OCI-LY3 (cell line): ENCODE data around the gene PABPN1L.

Experiments used
- H2AFZ ChIP-seq: fragments of 200-600, 300-600 bp; shearing (Covaris generic); 2 replicates; pipeline ENCODE4 v1.6.0; 2014; ENCODE audit warnings: antibody characterized with exemption, low read depth, low read length
- H3K27ac ChIP-seq: fragments of 200-600, 300-600 bp; sonication (generic); 2 replicates; pipeline ENCODE4 v1.5.1; 2014; ENCODE audit warnings: mild to moderate bottlenecking, low read length, moderate library complexity, mixed read lengths
- H3K27me3 ChIP-seq: fragments of 200-600, 300-600 bp; sonication (generic); 2 replicates; pipeline ENCODE4 v1.6.1; 2014; ENCODE audit warnings: low read depth, low read length, mixed read lengths
- H3K36me3 ChIP-seq: fragments of 200-600, 300-600 bp; sonication (generic); replicated peaks from 2 replicates; pipeline ENCODE3; 2014; ENCODE audit warnings: low read depth, low read length, mixed read lengths
- H3K4me1 ChIP-seq: fragments of 300-600, 200-600 bp; sonication (generic); 2 replicates; pipeline ENCODE4 v1.6.1; 2014; ENCODE audit warnings: low read length, mixed read lengths
- H3K4me2 ChIP-seq: fragments of 200-600, 300-600 bp; sonication (generic); 2 replicates; pipeline ENCODE4 v1.6.1; 2014; ENCODE audit warnings: low read length, mixed read lengths
- H3K4me3 ChIP-seq: fragments of 300-600, 200-600 bp; sonication (generic); 2 replicates; pipeline ENCODE4 v1.5.1; 2014; ENCODE audit warnings: antibody characterized with exemption, mild to moderate bottlenecking, low read length, moderate library complexity
- H3K79me2 ChIP-seq: fragments of 300-600, 200-600 bp; shearing (Covaris generic); 2 replicates; pipeline ENCODE4 v1.6.1; 2014; ENCODE audit warnings: mild to moderate bottlenecking, low read length, mixed read lengths
- H3K9ac ChIP-seq: fragments of 300-600, 200-600 bp; shearing (Covaris generic); 2 replicates; pipeline ENCODE4 v1.6.0; 2014; ENCODE audit warnings: mild to moderate bottlenecking, low read length, moderate library complexity
- H3K9me3 ChIP-seq: fragments of 200-600, 300-600 bp; shearing (Covaris generic); 2 replicates; pipeline ENCODE4 v1.6.1; 2014; ENCODE audit warnings: low read length, mixed read lengths; ENCODE audit not compliant: insufficient read depth
- H4K20me1 ChIP-seq: fragments of 200-600, 300-600 bp; sonication (generic); 2 replicates; pipeline ENCODE4 v1.6.1; 2016; ENCODE audit warnings: low read length, mixed read lengths; ENCODE audit not compliant: insufficient read depth
- EZH2phosphoT487 ChIP-seq: fragments of 200-600 bp; shearing (Covaris generic); IDR thresholded peaks from 2 replicates; pipeline ENCODE4 v1.6.1; 2018; ENCODE audit warnings: antibody characterized with exemption, mixed run types, low read depth
- TF ChIP-seq, protein P1 (sequence below): fragments of 200-600, 300-600 bp; sonication (generic); IDR thresholded peaks from 2 replicates; pipeline ENCODE4 v1.5.1; 2014; ENCODE audit warnings: antibody characterized with exemption, low read length, low read depth

Gene PABPN1L

DNA sequence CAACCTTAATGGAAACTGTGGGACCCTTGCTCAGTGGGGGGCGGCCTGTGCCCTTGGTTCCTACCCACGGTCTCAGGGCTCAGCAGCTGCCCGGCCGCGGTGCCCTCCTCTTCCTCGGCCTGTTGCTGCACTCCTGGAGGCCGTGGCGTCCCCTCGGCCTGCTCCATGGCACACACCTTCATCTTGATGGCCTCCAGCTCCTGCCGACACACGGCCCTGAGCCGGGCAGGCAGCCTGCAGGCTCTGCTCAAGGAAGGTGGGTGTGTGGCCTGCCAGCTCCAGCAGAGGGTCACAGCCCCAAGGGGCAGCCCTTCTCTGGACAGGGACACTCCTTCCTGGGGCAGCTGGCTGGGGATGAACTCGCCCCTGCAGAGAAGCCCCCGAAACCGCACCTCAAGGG, 718 bp downstream of the PABPN1L start:
- Histone ChIP-seq H3K4me1 (peaks cover 6% of the 10 kb centered on the region), H3K9me3 (no peaks in the 10 kb centered on the region), H3K36me3 (no peaks in the 10 kb centered on the region), H3K27me3 (peaks cover 5% of the 10 kb centered on the region), H4K20me1 (no peaks in the 10 kb centered on the region), H3K27ac (no peak overlapping the region), H3K9ac (no peak overlapping the region), H3K4me3 (no peak overlapping the region), H3K79me2 (no peaks in the 10 kb centered on the region), H3K4me2 (no peak overlapping the region), H2AFZ (no peak overlapping the region)
- TF ChIP-seq, protein P1, sequence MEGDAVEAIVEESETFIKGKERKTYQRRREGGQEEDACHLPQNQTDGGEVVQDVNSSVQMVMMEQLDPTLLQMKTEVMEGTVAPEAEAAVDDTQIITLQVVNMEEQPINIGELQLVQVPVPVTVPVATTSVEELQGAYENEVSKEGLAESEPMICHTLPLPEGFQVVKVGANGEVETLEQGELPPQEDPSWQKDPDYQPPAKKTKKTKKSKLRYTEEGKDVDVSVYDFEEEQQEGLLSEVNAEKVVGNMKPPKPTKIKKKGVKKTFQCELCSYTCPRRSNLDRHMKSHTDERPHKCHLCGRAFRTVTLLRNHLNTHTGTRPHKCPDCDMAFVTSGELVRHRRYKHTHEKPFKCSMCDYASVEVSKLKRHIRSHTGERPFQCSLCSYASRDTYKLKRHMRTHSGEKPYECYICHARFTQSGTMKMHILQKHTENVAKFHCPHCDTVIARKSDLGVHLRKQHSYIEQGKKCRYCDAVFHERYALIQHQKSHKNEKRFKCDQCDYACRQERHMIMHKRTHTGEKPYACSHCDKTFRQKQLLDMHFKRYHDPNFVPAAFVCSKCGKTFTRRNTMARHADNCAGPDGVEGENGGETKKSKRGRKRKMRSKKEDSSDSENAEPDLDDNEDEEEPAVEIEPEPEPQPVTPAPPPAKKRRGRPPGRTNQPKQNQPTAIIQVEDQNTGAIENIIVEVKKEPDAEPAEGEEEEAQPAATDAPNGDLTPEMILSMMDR, result no peak
- no peak for TF ChIP-seq EZH2phosphoT487

DNA sequence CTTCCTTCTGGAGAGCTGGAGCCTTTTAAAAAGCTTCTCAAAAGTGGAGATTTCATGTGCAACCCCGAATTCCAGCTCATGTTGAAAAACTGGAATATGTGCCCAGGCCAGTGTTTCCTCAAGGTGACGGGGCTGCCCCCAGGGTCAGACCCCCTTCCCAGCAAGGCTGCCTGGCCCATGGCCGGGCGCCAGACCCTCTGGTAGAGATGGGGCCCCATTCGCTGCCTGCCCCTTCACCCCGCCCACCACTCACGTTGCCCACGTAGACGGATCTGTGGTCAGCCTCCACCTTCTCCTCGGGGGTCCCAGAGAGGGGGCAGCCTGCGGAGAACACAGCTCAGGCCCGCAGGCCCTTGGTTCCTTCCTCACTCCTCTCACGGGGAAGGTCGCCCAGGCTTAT, 1.1 kb downstream of the PABPN1L start:
- Histone ChIP-seq H3K4me3 (no peak overlapping the region), H3K36me3 (peaks cover 3% of the 10 kb centered on the region), H3K27ac (no peak overlapping the region), H3K4me2 (no peak overlapping the region), H2AFZ (no peak overlapping the region), H4K20me1 (no peaks in the 10 kb centered on the region), H3K9ac (no peak overlapping the region), H3K79me2 (no peaks in the 10 kb centered on the region), H3K9me3 (no peaks in the 10 kb centered on the region), H3K4me1 (peaks cover 2% of the 10 kb centered on the region), H3K27me3 (peaks cover 5% of the 10 kb centered on the region)
- no peak for TF ChIP-seq EZH2phosphoT487
- TF ChIP-seq, protein P1, result no peak

- H3K4me3 ChIP-seq, result no peak overlapping the region
- TF ChIP-seq EZH2phosphoT487, result no peak
- TF ChIP-seq, protein P1, result no peak
- no peaks in the 10 kb centered on the region for H3K9me3 ChIP-seq
- H3K9ac ChIP-seq, result no peak overlapping the region
- H3K27ac ChIP-seq, result no peak overlapping the region
- peaks cover 5% of the 10 kb centered on the region for H3K27me3 ChIP-seq
- H3K36me3 ChIP-seq, result peaks cover 9% of the 10 kb centered on the region
- no peak overlapping the region for H2AFZ ChIP-seq
- no peak overlapping the region for H3K4me2 ChIP-seq
- H4K20me1 ChIP-seq, result no peaks in the 10 kb centered on the region
- no peaks in the 10 kb centered on the region for H3K4me1 ChIP-seq
- no peaks in the 10 kb centered on the region for H3K79me2 ChIP-seq
Observed at GRCh38 chr16:88864521-88864920, 1.9 kb downstream of the PABPN1L start.

- Histone ChIP-seq H3K4me2 (no peak overlapping the region), H3K36me3 (peaks cover 9% of the 10 kb centered on the region), H3K4me1 (no peaks in the 10 kb centered on the region), H4K20me1 (no peaks in the 10 kb centered on the region), H3K79me2 (no peaks in the 10 kb centered on the region), H3K4me3 (no peak overlapping the region), H2AFZ (no peak overlapping the region), H3K27ac (no peak overlapping the region), H3K9ac (no peak overlapping the region), H3K9me3 (no peaks in the 10 kb centered on the region), H3K27me3 (peaks cover 5% of the 10 kb centered on the region)
- TF ChIP-seq, protein P1, result no peak
- TF ChIP-seq EZH2phosphoT487, result no peak
Observed at GRCh38 chr16:88864099-88864498, 2.4 kb downstream of the PABPN1L start.
